ENCODE data around the gene NCAM1.
"Not testable (repeated sequence)": the region's sequence is repeated elsewhere in the genome, so short reads cannot be mapped to it uniquely, and the experiment has no call there.

NCAM1 gene

GRCh38 chr11:113023986-113024385 is 62.8 kb downstream of the NCAM1 start:
- DNase-seq, result no peak

GRCh38 chr11:113026778-113027177 is 65.6 kb downstream of the NCAM1 start:
- DNase-seq, result no peak

GRCh38 chr11:113034576-113034975 is 73.4 kb downstream of the NCAM1 start:
- DNase-seq, result no peak

- DNase-seq, result no peak
These were observed 74.5 kb downstream of the NCAM1 start for GRCh38 chr11:113035708-113036107.

GRCh38 chr11:113043698-113044097 is 82.5 kb downstream of the NCAM1 start:
- no peak for DNase-seq

- no peak for DNase-seq
These were observed 83.9 kb downstream of the NCAM1 start for GRCh38 chr11:113045146-113045545.

GRCh38 chr11:113046866-113047265 is 85.6 kb downstream of the NCAM1 start:
- no peak for DNase-seq

GRCh38 chr11:113048820-113049768 is 87.9 kb downstream of the NCAM1 start:
- DNase-seq, result no peak

GRCh38 chr11:113053042-113053441 is 91.8 kb downstream of the NCAM1 start:
- DNase-seq, result not testable (repeated sequence)

GRCh38 chr11:113057038-113057437 is 95.8 kb downstream of the NCAM1 start:
- no peak for DNase-seq

- DNase-seq, result no peak
These were observed 98.3 kb downstream of the NCAM1 start for GRCh38 chr11:113059548-113059947.

GRCh38 chr11:113065330-113065729 is 104.1 kb downstream of the NCAM1 start:
- DNase-seq, result no peak

GRCh38 chr11:113072237-113072858 is 111.1 kb downstream of the NCAM1 start:
- no peak for DNase-seq

- no peak for DNase-seq
These were observed 112.2 kb downstream of the NCAM1 start for GRCh38 chr11:113073290-113073953.

- DNase-seq, result no peak
These were observed 114.4 kb downstream of the NCAM1 start for GRCh38 chr11:113075586-113076095.

- DNase-seq, result no peak
These were observed 116.2 kb downstream of the NCAM1 start for GRCh38 chr11:113077379-113077778.

- DNase-seq, result peak; percentile 65
These were observed 121.2 kb downstream of the NCAM1 start for GRCh38 chr11:113082341-113082955.

GRCh38 chr11:113083571-113083970 is 122.4 kb downstream of the NCAM1 start:
- no peak for DNase-seq

GRCh38 chr11:113084297-113084696 is 123.1 kb downstream of the NCAM1 start:
- DNase-seq, result no peak

- peak; percentile 24 for DNase-seq
These were observed 124.2 kb downstream of the NCAM1 start for GRCh38 chr11:113085446-113085845.

- DNase-seq, result no peak
These were observed 126.5 kb downstream of the NCAM1 start for GRCh38 chr11:113087706-113088105.

GRCh38 chr11:113090716-113091480 is 129.7 kb downstream of the NCAM1 start:
- no peak for DNase-seq

Measured in NCI-H1092 treated with DMSO at 0.1 percent for 48 hours (cell line).